NCI-H1436 (cell line): ENCODE results near the gene PDIA5.

Experiments
- DNase-seq: peaks from one replicate; lab custom pipeline; 2025; lab: John Stamatoyannopoulos, UW

The PDIA5 gene

DNA sequence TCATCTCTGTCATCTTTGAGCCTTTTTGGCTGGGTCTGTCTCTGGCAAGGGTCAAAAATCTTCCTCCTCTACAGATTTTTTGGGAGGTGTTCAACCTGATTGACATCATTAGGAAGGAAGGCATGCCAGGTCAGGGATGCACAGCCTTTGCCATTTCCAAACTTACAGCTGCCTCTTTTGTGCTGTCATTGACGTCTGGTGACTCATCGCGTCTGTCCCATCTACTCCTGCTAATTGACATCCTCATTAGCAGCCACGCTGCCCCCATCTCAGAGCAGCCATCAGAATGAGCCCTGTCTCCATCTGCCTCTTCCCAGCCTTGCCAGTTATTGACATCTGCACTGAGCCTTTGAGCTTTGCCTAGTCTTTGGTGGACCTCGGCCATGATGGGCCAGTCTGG, 53.0 kb downstream of the PDIA5 start:
- no peak for DNase-seq

DNA sequence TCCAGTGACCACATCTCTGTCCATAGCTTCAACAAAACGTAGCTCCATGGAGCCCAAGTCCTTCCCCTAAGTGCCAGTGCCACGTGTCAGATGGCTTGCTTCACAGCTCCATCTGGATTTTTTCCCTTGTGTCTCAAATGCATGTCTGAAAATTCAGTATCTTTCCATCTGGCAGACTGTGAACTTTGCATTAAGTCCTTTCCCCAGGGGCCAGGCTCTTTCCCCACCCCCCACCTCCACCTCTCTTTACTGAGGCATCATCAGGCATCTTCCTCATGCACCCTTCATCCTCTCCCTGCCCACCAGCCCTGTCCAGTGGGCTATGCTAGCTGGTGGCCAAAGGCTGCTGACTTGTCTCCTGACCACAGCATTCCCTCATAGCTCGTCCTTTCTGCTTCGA, 53.7 kb downstream of the PDIA5 start:
- no peak for DNase-seq

- no peak for DNase-seq
Measured at GRCh38 chr3:123122057-123122456, 55.2 kb downstream of the PDIA5 start.

- DNase-seq = no peak
Measured at GRCh38 chr3:123122525-123123315, 55.9 kb downstream of the PDIA5 start.

- no peak for DNase-seq
Measured at GRCh38 chr3:123123716-123124616, 57.1 kb downstream of the PDIA5 start.

DNA sequence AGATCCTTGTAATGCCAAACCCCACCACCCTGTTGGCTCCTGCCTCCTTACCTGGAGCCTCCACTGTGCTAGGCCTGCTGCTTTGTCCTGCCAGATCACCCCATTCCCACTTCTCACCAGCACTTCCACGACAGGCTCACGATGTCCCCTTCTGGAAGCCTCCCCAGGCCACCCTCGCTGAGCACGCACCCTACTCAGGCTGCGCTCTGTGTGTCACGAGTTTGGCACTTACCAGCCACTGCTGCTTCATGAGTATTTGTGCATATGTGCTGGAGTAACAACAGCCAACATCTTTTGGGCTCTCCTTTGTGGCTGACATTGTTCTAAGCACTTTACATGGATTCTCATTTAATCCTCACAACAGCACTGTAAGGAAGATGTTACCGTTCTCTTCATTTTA, 58.1 kb downstream of the PDIA5 start:
- DNase-seq = no peak

GRCh38 chr3:123126031-123126430, 59.2 kb downstream of the PDIA5 start:
- no peak for DNase-seq

- DNase-seq = no peak
Measured at GRCh38 chr3:123126653-123127052, 59.8 kb downstream of the PDIA5 start.

GRCh38 chr3:123129092-123129491, 62.3 kb downstream of the PDIA5 start:
- no peak for DNase-seq

DNA sequence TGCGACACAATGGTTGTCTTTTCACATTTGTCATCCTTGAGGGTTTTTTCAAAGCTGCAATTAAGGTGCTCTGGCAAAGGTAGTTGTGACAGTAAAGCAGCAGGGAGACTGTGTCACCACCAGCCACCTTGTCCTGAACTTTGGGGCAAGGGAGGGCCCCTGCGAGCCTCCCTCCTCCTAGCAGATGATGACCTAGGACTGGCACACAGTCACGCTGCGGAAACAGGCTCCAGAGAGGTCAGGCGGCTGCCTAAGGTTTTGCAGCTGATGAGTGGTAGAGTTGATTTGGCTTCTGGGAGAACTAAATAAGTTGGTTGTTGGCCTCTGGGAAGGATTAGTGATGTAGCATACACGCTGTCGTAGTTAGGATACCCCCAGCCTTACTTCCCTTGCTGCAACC, 62.7 kb downstream of the PDIA5 start:
- no peak for DNase-seq

DNA sequence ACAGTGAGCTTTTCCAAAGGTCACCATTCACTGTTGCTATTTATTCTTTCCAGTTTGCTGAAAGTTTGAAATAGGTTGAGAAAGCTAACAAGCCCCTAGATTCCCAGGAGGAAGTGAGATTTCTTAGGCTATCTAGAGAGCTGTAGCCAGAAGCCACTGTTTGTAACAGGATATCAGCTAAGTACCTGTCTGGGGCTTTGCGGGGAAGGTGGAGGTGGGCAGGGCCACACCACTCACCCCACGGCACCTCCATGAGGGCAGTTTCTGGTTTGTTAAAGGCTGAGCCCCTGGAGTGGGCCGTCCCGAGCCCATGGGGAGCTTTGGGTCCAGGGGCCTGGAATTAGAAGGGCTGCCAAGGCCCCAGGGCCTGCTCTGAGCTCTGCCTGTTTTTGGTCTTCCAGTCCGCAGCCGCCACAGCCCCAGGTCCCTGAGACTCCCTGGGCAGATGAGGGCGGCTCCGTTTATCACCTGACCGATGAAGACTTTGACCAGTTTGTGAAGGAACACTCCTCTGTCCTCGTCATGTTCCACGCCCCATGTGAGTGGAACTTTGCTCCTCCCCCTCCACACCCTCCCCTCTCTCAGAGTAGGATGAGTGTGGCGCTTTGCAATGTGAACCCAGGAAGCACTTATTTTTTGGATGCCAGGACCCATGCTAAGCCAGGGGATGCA, 63.4 kb downstream of the PDIA5 start:
- DNase-seq = no peak

DNA sequence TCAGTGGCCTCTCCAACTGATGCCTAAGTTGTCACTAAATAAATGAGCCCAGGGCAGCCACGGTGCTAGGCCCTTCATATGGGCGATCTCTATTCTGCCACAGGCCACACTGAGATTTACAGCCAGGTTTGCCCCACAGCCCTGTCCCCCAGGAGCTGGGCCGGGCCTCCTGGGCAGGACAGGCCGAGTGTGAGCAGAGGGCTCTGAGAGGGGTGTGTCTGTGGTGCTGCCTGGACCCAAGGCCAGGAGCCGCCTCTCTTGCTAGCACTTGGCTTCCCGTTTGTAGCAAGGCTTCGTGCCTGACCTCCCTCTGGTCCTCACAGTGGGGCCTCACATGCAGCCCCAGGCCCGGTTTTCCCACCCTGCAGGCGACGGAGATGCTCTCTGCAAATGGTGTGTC, 67.8 kb downstream of the PDIA5 start:
- no peak for DNase-seq

- DNase-seq = no peak
Measured at GRCh38 chr3:123137001-123137400, 70.2 kb downstream of the PDIA5 start.

DNA sequence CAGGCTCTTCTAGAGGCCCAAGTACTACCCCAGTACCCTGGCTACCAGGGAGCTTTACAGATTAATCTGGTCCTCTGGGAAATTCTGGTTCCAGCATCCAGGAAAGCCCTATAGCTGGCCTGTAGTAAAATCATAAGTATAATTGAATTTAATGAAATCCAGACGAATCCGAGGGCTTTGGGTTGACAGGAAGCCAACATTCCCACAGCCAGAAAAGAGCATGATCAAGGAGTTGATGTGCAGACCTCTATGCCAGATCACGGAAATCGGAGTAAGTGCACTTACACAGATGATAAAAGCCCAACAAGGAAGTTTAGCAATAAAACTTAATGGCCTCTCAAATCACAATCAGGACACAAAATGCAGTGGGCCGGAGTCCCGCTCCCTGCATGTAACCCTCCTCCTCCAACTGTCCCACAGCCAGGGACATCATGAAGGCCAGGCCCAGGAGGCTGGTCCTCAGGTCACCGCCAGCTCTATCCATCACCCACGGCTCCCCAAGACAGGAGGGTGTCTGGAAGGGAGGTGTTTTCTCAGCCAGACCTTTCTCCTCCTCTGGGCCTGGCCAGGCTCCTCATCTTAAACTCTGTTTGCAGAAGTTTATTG, 72.1 kb downstream of the PDIA5 start:
- DNase-seq = no peak

GRCh38 chr3:123139522-123139921, 72.7 kb downstream of the PDIA5 start:
- DNase-seq = no peak

- no peak for DNase-seq
Measured at GRCh38 chr3:123140550-123140949, 73.7 kb downstream of the PDIA5 start.

GRCh38 chr3:123141276-123141675, 74.5 kb downstream of the PDIA5 start:
- no peak for DNase-seq

- no peak for DNase-seq
Measured at GRCh38 chr3:123143669-123144411, 77.0 kb downstream of the PDIA5 start.

DNA sequence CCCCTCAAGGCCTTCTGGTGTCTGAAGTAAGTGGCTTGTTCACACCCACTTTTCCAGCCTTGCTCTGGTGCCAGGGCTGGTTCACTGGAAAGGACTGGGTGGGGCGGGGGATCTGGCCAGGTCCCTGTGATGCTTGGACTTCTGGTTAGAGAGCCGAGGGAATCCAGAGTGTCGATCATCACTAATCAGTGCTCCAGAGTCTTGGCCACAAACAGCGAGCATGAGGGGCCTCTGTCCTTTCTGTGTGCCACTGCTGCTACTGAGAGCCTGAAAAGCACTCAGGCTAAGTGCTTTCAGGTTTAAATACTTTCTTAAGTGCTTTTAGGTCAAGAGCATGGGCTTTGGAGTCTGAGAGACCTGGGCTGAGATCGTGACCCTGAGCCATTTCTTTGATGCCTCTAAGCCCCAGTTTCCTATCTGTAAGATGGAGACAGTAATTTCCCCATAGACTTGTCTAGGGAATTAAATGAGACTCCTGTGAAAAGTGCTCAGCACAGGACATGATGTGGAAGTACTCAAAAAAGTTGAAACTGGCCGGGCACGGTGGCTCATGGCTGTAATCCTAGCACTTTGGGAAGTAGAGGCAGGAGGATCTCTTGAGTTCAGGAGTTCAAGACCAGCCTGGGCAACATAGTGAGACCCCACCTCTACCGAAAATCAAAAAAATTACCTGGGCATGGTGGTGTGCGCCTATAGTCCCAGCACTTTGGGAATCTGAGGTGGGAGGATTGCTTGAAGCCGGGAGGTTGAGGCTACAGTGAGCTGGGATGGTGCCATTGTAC, 81.1 kb downstream of the PDIA5 start:
- no peak for DNase-seq

GRCh38 chr3:123148772-123149171, 81.9 kb downstream of the PDIA5 start:
- DNase-seq = no peak

- DNase-seq = no peak
Measured at GRCh38 chr3:123149525-123149924, 82.7 kb downstream of the PDIA5 start.
